Uterus (tissue), 4 donors: Measurements from ENCODE around the gene SLC8A2. TPM values are rescaled to one million over a fixed set of nuclear protein-coding genes. Genes with fewer than 3 reads are reported as not detected.

ENCODE experiments used
- DNase-seq, 2 donors: peaks; one replicate each; pipeline ENCODE4 v3.0.0-alpha.2; 2019 to 2020
- H3K27ac ChIP-seq, 2 donors: fragments of 200-600 bp; sonication (generic); 1 replicate in 1 of 2; 2 replicates in 1 of 2; pipeline ENCODE4 v1.5.1; 2016 to 2018
- H3K27me3 ChIP-seq, 2 donors: fragments of 200-600 bp; sonication (generic); one replicate each; pipeline ENCODE4 v1.5.1; 2018 to 2019; ENCODE audit warnings: control low read depth in 1 of 2
- H3K36me3 ChIP-seq, 2 donors: fragments of 200-600 bp; sonication (generic); one replicate each; pipeline ENCODE4 v1.5.1; 2019; ENCODE audit warnings: control low read depth in 1 of 2
- H3K4me1 ChIP-seq, 2 donors: fragments of 200-600 bp; sonication (generic); one replicate each; pipeline ENCODE4 v1.5.1; 2018 to 2019; ENCODE audit warnings: control low read depth in 1 of 2
- H3K4me3 ChIP-seq, 2 donors: fragments of 200-600 bp; sonication (generic); 1 replicate in 1 of 2; 2 replicates in 1 of 2; pipeline ENCODE4 v1.5.1; 2018 to 2019; ENCODE audit warnings: mild to moderate bottlenecking in 1 of 2
- H3K9me3 ChIP-seq, 2 donors: fragments of 200-600 bp; sonication (generic); one replicate each; pipeline ENCODE4 v1.5.1; 2019; ENCODE audit warnings: control low read depth in 1 of 2
- POLR2A ChIP-seq, 2 donors: fragments of 450-650 bp; IDR thresholded peaks; one replicate each; pipeline ENCODE4 v1.6.1; 2016; ENCODE audit warnings: antibody characterized with exemption in 2 of 2, mild to moderate bottlenecking in 1 of 2, moderate library complexity in 1 of 2
- intact Hi-C: fragments of 100-400 bp; cut with DNase I; formaldehyde crosslinking; loops from one replicate; pipeline ENCODE4 v1.15.1; 2023; ENCODE audit warnings: low total_unique reads
- total RNA-seq, 4 donors: library from RNA; depleted of rRNA in 3 of 4; stranded (reverse); fragments of >200 nt in 3 of 4; gene quantifications; one replicate each; pipeline versions ENCODE4 v1.1.0 to v1.2.4, GENCODE V29; 2014 to 2023
- TF ChIP-seq, protein P1 (sequence below), 4 experiments: fragments of 200-600 bp in 2 of 4; fragments of 450-650 bp in 2 of 4; sonication (generic) in 2 of 4; IDR thresholded peaks; one replicate each; pipeline ENCODE4 v1.5.1; 2016 to 2019; ENCODE audit warnings: antibody characterized with exemption in 4 of 4, mild to moderate bottlenecking in 2 of 4, moderate library complexity in 1 of 4
- donor health status: DM: yes; HTN: yes; CAD: no.

The SLC8A2 gene
- total RNA-seq, 4 donors from 2014 or later = 3.4 to 17.8 (median 11.0) TPM

GRCh38 chr19:47503826-47504150 lies 32.1 kb upstream of the SLC8A2 start:
- no peaks in the 10 kb centered on the region for H3K36me3 ChIP-seq
- no peaks in the 10 kb centered on the region for H3K27me3 ChIP-seq
- no peaks in the 10 kb centered on the region for H3K9me3 ChIP-seq
- TF ChIP-seq POLR2A (IDR thresholded peaks at IDR 0.05) = no peak
- TF ChIP-seq, protein P1, sequence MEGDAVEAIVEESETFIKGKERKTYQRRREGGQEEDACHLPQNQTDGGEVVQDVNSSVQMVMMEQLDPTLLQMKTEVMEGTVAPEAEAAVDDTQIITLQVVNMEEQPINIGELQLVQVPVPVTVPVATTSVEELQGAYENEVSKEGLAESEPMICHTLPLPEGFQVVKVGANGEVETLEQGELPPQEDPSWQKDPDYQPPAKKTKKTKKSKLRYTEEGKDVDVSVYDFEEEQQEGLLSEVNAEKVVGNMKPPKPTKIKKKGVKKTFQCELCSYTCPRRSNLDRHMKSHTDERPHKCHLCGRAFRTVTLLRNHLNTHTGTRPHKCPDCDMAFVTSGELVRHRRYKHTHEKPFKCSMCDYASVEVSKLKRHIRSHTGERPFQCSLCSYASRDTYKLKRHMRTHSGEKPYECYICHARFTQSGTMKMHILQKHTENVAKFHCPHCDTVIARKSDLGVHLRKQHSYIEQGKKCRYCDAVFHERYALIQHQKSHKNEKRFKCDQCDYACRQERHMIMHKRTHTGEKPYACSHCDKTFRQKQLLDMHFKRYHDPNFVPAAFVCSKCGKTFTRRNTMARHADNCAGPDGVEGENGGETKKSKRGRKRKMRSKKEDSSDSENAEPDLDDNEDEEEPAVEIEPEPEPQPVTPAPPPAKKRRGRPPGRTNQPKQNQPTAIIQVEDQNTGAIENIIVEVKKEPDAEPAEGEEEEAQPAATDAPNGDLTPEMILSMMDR (IDR thresholded peaks at IDR 0.05) = no peak
- H3K4me3 ChIP-seq = no peak overlapping the region
- intact Hi-C loops = no loop called here
- DNase-seq = no peak
- H3K4me1 ChIP-seq = peaks cover 15 to 26% of the 10 kb centered on the region in 2 donors
- no peak overlapping the region for H3K27ac ChIP-seq

DNA sequence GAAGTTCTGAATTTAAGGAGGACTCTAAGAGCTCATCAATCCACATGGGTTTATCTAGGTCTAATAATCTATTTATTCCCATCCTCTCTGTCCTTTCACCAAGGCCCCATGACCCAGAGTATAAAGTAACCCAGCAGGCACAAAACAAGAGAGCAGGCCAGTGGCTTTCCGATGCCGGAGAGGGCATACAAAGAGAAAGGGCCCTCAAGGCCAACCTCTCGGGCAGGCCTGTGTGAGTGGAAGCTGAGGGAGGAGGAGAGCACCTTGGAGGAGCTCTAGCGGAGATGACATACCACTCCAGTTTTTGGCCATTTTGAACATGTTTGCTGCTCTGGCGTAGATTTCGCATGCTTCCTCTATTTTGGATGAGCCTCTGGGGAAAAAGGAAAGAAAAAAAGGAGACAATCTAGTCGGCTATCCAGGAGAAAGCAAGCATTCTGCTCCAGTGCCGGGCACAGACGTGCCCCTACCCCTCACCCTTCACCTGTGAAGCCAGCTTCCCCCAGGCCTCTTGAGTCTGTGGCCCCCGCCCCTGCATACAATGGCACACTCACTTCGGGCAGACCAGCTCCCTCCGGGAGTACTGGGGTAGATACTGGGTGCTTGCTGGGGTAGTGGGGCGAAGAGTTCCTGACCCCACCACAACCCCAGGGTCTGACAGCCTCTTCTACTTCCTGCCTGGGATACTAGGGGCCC lies 31.6 kb upstream of the SLC8A2 start:
- TF ChIP-seq POLR2A (IDR thresholded peaks at IDR 0.05) = no peak
- TF ChIP-seq, protein P1 (IDR thresholded peaks at IDR 0.05) = no peak
- Histone ChIP-seq H3K4me1 (peaks cover 10 to 23% of the 10 kb centered on the region in 2 donors), H3K4me3 (no peak overlapping the region), H3K36me3 (no peaks in the 10 kb centered on the region), H3K27me3 (no peaks in the 10 kb centered on the region), H3K9me3 (no peaks in the 10 kb centered on the region), H3K27ac (peak overlapping the region; percentile 50 to 70)
- DNase-seq = no peak
- intact Hi-C loops = no loop called here

- H3K4me3 ChIP-seq = no peak overlapping the region
- no peaks in the 10 kb centered on the region for H3K9me3 ChIP-seq
- TF ChIP-seq POLR2A (IDR thresholded peaks at IDR 0.05) = no peak
- TF ChIP-seq, protein P1 (IDR thresholded peaks at IDR 0.05) = no peak
- no peaks in the 10 kb centered on the region for H3K27me3 ChIP-seq
- no peaks in the 10 kb centered on the region for H3K36me3 ChIP-seq
- peak overlapping the region; percentile 50 to 70 for H3K27ac ChIP-seq
- peaks cover 0 to 9% of the 10 kb centered on the region in 2 donors for H3K4me1 ChIP-seq
- DNase-seq = no peak
- intact Hi-C loops = no loop called here
Observed at GRCh38 chr19:47499863-47500830, 28.5 kb upstream of the SLC8A2 start.

- peaks cover 0 to 9% of the 10 kb centered on the region in 2 donors for H3K4me1 ChIP-seq
- no peak overlapping the region for H3K4me3 ChIP-seq
- H3K36me3 ChIP-seq = no peaks in the 10 kb centered on the region
- no peak for DNase-seq
- H3K27ac ChIP-seq = no peak overlapping the region
- H3K27me3 ChIP-seq = no peaks in the 10 kb centered on the region
- TF ChIP-seq, protein P1 (IDR thresholded peaks at IDR 0.05) = no peak
- TF ChIP-seq POLR2A (IDR thresholded peaks at IDR 0.05) = no peak
- intact Hi-C loops = no loop called here
- H3K9me3 ChIP-seq = no peaks in the 10 kb centered on the region
Observed at GRCh38 chr19:47499371-47499770, 27.7 kb upstream of the SLC8A2 start.

GRCh38 chr19:47498561-47498960 lies 26.9 kb upstream of the SLC8A2 start:
- DNase-seq = no peak
- no peaks in the 10 kb centered on the region for H3K36me3 ChIP-seq
- intact Hi-C loops = no loop called here
- H3K4me3 ChIP-seq = no peak overlapping the region
- H3K27me3 ChIP-seq = no peaks in the 10 kb centered on the region
- peak overlapping the region in 1 of 2 donors; percentile 2 for H3K27ac ChIP-seq
- H3K4me1 ChIP-seq = peaks cover 0 to 9% of the 10 kb centered on the region in 2 donors
- TF ChIP-seq, protein P1 (IDR thresholded peaks at IDR 0.05) = no peak
- TF ChIP-seq POLR2A (IDR thresholded peaks at IDR 0.05) = no peak
- no peaks in the 10 kb centered on the region for H3K9me3 ChIP-seq
